ENCODE data around the gene APBB1IP. TPM values are rescaled to one million over a fixed set of nuclear protein-coding genes. Genes with fewer than 3 reads are reported as not detected.

The APBB1IP gene
- total and polyA plus RNA-seq, 9 of the 15 experiments (the other 6 are each of a cell fraction or from before 2014, with no cell fraction given), result 0.03 to 0.11 (median 0.06) TPM; not detected in 4

DNA sequence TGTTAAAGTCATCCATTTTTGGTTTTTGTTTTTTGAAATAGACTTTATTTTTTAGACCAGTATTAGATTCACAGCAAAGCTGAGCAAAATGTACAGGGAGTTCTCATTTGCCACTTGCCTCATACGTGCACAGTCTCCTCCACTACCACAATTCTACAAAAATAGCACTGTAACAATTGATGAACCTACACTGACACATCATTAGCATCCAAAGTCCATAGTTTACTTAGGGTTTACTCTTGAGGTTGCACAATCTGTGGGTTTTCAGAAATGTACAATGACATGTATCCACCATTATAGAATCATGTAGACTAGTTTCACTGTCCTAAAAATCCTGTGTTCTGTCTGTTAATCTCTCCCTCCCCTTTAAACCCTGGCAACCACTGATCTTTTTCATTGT lies 133.5 kb downstream of the APBB1IP start:
- Histone ChIP-seq H3K79me2 (ENCODE audit: control insufficient read depth, insufficient read depth, low read length) (no peaks in the 10 kb centered on the region), H4K20me1 (replicated peaks; ENCODE audit: control insufficient read depth, insufficient read depth, low read length) (no peaks in the 10 kb centered on the region), H3K36me3 (ENCODE audit: control insufficient read depth, insufficient read depth, low read length) (no peaks in the 10 kb centered on the region), H3K4me2 (ENCODE audit: insufficient read depth, low read length) (no peak overlapping the region), H3K9ac (ENCODE audit: insufficient read depth in 1 of 2, low read depth in 2 of 2, low read length in 2 of 2) (no peak overlapping the region), H3K9me3 (replicated peaks; ENCODE audit: control insufficient read depth, insufficient read depth, low read depth, low read length) (no peaks in the 10 kb centered on the region), H3K4me1 (replicated peaks in 1 of 2; ENCODE audit: control insufficient read depth in 2 of 2, insufficient read depth in 2 of 2, low read length in 2 of 2) (no peaks in the 10 kb centered on the region; a peak in 1 of 5 replicates), H3K9me1 (ENCODE audit: control insufficient read depth, insufficient read depth, low read length) (no peaks in the 10 kb centered on the region), H3K4me3 (no peak overlapping the region), H2AFZ (ENCODE audit: low read depth, low read length) (no peak overlapping the region), H3K27ac (ENCODE audit: extremely low read depth, low read depth, low read length) (no peak overlapping the region), H3K27me3 (ENCODE audit: control insufficient read depth in 2 of 2, insufficient read depth in 2 of 2, low read length in 2 of 2) (peaks cover 4 to 7% of the 10 kb centered on the region in 2 experiments)
- POLR2A ChIA-PET, result no interaction called here
- TF ChIP-seq SAFB (IDR thresholded peaks at IDR 0.05; ENCODE audit: borderline replicate concordance, low read depth, low read length) (no peak), HLTF (IDR thresholded peaks at IDR 0.05) (no peak), CEBPG (CRISPR knock-in tag; IDR thresholded peaks at IDR 0.05) (no peak), CEBPG (tag; conservative IDR thresholded peaks at IDR 0.05 in 1 of 2, IDR thresholded peaks at IDR 0.05 in 1 of 2) (no peak)
- TF ChIP-seq, protein P1, sequence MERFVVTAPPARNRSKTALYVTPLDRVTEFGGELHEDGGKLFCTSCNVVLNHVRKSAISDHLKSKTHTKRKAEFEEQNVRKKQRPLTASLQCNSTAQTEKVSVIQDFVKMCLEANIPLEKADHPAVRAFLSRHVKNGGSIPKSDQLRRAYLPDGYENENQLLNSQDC (CRISPR knock-in tag; IDR thresholded peaks at IDR 0.05), result no peak
- in situ Hi-C loops (cut with MboI), result loop anchor here (5.0 to 25.0 kb wide), 2 partner anchors 751 to 859 kb away; no protein-coding TSS in a partner anchor
- CTCF ChIA-PET (ENCODE audit: low intra/inter-chr PET ratio), result interaction anchor here (0.7 kb wide), 1 partner anchor 386 kb away, joined by 3 read pairs; no protein-coding TSS in a partner anchor
- 0% methylated on average over 1 of the region's 1 CpG for WGBS (ENCODE audit: insufficient coverage, low coverage, missing lambda C conversion rate)
- no peak for ATAC-seq
- no TSS peak for BruUV-seq (replicated peaks)
- intact Hi-C loops (cut with micrococcal nuclease), result no loop called here
- DNase-seq (ENCODE audit: extremely low read depth in 1 of 4, low spot score in 3 of 4), result no peak
- no peak for FAIRE-seq

DNA sequence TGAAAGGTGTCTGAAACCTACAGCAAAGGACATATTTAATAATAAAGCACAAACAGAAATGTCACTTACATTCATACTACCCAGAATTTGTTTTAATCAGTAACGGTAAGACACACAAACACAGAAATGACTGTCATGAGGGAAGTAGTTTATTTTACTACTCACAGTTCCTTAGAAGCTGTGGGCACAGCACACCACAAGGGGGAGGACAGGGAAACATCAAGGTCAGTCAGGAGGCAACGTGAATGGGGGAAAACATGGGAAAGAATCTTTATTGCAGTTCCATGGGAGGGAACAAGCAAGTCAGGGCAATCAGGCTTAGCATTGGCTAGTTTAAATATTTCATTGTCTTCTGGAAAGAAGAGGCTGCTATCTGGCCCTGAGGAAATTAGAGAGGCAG lies 135.5 kb downstream of the APBB1IP start:
- Histone ChIP-seq H3K79me2 (ENCODE audit: control insufficient read depth, insufficient read depth, low read length) (no peaks in the 10 kb centered on the region), H3K9me3 (replicated peaks; ENCODE audit: control insufficient read depth, insufficient read depth, low read depth, low read length) (no peaks in the 10 kb centered on the region), H3K9ac (ENCODE audit: insufficient read depth in 1 of 2, low read depth in 2 of 2, low read length in 2 of 2) (no peak overlapping the region), H3K4me1 (replicated peaks in 1 of 2; ENCODE audit: control insufficient read depth in 2 of 2, insufficient read depth in 2 of 2, low read length in 2 of 2) (no peaks in the 10 kb centered on the region), H3K36me3 (ENCODE audit: control insufficient read depth, insufficient read depth, low read length) (no peaks in the 10 kb centered on the region), H2AFZ (ENCODE audit: low read depth, low read length) (no peak overlapping the region), H3K9me1 (ENCODE audit: control insufficient read depth, insufficient read depth, low read length) (no peaks in the 10 kb centered on the region), H3K27ac (ENCODE audit: extremely low read depth, low read depth, low read length) (no peak overlapping the region), H3K27me3 (ENCODE audit: control insufficient read depth in 2 of 2, insufficient read depth in 2 of 2, low read length in 2 of 2) (peaks cover 0 to under 1% of the 10 kb centered on the region in 2 experiments; a peak in 4 of 5 replicates), H3K4me3 (no peak overlapping the region), H4K20me1 (replicated peaks; ENCODE audit: control insufficient read depth, insufficient read depth, low read length) (no peaks in the 10 kb centered on the region), H3K4me2 (ENCODE audit: insufficient read depth, low read length) (no peak overlapping the region)
- intact Hi-C loops (cut with micrococcal nuclease), result no loop called here
- POLR2A ChIA-PET, result no interaction called here
- 0% methylated on average over 2 of the region's 2 CpGs for WGBS (ENCODE audit: insufficient coverage, low coverage, missing lambda C conversion rate)
- 0 out of 3 replicates have a peak, but pooled peaks have one; percentile 29 for ATAC-seq
- DNase-seq (ENCODE audit: extremely low read depth in 1 of 4, low spot score in 3 of 4), result no peak
- in situ Hi-C loops (cut with MboI), result loop anchor here (5.0 to 25.0 kb wide), 2 partner anchors 749 to 861 kb away; no protein-coding TSS in a partner anchor
- no TSS peak for BruUV-seq (replicated peaks)
- CTCF ChIA-PET (ENCODE audit: low intra/inter-chr PET ratio), result no interaction called here
- no peak for FAIRE-seq
- TF ChIP-seq HEY1 (CRISPR knock-in tag; IDR thresholded peaks at IDR 0.05; ENCODE audit: borderline replicate concordance) (no peak), ZNF224 (CRISPR knock-in tag; IDR thresholded peaks at IDR 0.05) (no peak), MYBL2 (IDR thresholded peaks at IDR 0.05; ENCODE audit: low read depth) (no peak), MYBL2 (CRISPR knock-in tag; IDR thresholded peaks at IDR 0.05; ENCODE audit: borderline replicate concordance) (no peak), SAP30 (IDR thresholded peaks at IDR 0.05; ENCODE audit: borderline replicate concordance, insufficient read depth, low read depth, low read length, poor library complexity, severe bottlenecking) (no peak), SRSF1 (IDR thresholded peaks at IDR 0.05; ENCODE audit: low read depth, low read length) (no peak)
- TF ChIP-seq, protein P2, sequence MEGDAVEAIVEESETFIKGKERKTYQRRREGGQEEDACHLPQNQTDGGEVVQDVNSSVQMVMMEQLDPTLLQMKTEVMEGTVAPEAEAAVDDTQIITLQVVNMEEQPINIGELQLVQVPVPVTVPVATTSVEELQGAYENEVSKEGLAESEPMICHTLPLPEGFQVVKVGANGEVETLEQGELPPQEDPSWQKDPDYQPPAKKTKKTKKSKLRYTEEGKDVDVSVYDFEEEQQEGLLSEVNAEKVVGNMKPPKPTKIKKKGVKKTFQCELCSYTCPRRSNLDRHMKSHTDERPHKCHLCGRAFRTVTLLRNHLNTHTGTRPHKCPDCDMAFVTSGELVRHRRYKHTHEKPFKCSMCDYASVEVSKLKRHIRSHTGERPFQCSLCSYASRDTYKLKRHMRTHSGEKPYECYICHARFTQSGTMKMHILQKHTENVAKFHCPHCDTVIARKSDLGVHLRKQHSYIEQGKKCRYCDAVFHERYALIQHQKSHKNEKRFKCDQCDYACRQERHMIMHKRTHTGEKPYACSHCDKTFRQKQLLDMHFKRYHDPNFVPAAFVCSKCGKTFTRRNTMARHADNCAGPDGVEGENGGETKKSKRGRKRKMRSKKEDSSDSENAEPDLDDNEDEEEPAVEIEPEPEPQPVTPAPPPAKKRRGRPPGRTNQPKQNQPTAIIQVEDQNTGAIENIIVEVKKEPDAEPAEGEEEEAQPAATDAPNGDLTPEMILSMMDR (IDR thresholded peaks at IDR 0.05 in 2 of 3, conservative IDR thresholded peaks at IDR 0.05 in 1 of 3; ENCODE audit: insufficient read depth in 2 of 3, low read depth in 1 of 3, low read length in 3 of 3), result peak in 2 of 3 experiments; percentile 9 to 14; a peak in 1 of 6 replicates

Data from K562 (cell line).